GM18520 (cell line): ENCODE data around the gene ANKRD33B.
"Not testable (repeated sequence)": the region's sequence is repeated elsewhere in the genome, so short reads cannot be mapped to it uniquely, and the experiment has no call there.

ENCODE experiments used
- ATAC-seq: cut with Tn5 transposase; IDR thresholded peaks from one replicate; pipeline ENCODE4 v1.9.1; 2021; ENCODE audit not compliant: unreplicated experiment

ANKRD33B gene

GRCh38 chr5:10563945-10564837 is at the start of gene ANKRD33B:
ANKRD33B (plus strand) TSS chr5:10564070; CDS start chr5:10564468, 398 bp downstream.
- ATAC-seq, result peak; percentile 36

GRCh38 chr5:10514572-10514971 is 49.3 kb upstream of the ANKRD33B start:
- not testable (repeated sequence) for ATAC-seq

GRCh38 chr5:10515492-10515891 is 48.4 kb upstream of the ANKRD33B start:
- ATAC-seq, result no peak

GRCh38 chr5:10518347-10518746 is 45.5 kb upstream of the ANKRD33B start:
- ATAC-seq, result no peak

- ATAC-seq, result no peak
Observed at GRCh38 chr5:10519729-10520128, 44.1 kb upstream of the ANKRD33B start.

GRCh38 chr5:10520706-10521105 is 43.2 kb upstream of the ANKRD33B start:
- no peak for ATAC-seq

GRCh38 chr5:10521466-10522223 is 42.2 kb upstream of the ANKRD33B start:
- ATAC-seq, result no peak

GRCh38 chr5:10522224-10522611 is 41.7 kb upstream of the ANKRD33B start:
- ATAC-seq, result no peak

- no peak for ATAC-seq
Observed at GRCh38 chr5:10524376-10525123, 39.3 kb upstream of the ANKRD33B start.

- no peak for ATAC-seq
Observed at GRCh38 chr5:10525124-10525495, 38.8 kb upstream of the ANKRD33B start.

- no peak for ATAC-seq
Observed at GRCh38 chr5:10527281-10527950, 36.5 kb upstream of the ANKRD33B start.

DNA sequence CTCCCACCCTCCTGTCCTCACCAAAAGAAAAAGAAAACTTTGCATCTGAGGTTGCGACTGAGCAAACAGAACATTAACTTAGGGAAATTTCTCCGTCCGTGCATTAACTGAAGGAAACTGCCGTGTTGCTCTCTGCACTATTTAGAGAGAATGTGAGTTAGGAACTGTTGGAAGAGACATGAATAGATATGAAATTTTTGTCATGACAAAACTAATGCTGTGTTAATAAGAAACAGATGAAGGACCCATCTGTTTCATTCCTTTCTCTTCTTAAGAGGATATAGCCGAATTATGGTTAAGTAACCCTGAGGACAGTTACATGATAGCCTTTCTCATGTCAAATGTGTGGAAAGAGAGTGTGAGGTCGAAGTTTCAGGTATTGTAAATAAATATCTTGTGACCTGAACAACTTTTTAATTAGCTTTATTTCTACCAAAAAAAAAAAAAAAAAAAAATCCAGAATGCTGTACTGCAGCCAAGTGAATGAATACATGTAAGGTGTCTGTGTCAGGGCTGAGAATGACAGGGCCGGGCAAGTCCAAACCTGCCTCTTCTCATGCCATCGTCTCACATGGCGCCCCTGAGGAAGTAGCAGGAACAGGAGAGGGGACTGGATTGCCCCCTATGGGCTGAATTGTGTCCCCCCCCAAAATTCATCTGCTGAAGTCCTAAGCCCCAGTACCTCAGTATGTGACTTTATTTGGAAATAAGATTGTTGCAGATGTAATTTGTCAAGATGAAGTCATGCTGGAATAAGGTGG is 35.6 kb upstream of the ANKRD33B start:
- ATAC-seq, result no peak

- no peak for ATAC-seq
Observed at GRCh38 chr5:10528827-10529226, 35.0 kb upstream of the ANKRD33B start.

DNA sequence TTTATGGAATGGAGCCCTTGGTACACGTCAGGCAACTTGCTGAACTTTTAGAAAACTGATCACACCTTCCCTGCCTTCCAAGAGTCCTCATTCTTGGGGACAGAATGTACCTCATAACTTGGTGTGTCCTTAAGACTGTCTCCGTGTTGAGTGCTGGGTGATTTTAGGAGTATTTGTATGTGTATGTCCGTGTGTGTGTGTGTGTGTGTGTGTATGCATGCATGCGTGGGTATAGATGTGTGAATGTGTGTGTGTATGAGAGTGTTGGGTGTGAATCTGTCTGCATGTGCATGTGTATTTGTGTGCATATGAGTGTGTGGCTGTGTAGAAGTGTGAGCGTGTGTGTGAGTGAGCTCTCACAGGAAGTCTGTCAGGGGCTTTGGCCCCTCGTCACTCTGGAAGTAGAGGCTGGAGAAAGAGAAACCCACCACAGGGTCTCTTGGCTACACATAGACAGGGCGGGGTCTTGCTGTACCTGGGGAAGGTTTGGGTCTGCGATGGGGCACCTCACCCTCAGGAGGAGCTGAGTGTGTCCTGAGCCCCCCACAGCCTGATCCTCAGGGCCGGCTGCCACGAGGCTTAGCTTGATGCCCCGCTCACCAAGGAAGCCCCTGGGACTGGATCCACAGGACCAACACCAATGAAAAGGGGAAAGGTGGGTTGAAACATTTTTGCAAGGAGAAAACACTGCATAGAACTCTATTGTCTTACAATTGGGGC is 33.1 kb upstream of the ANKRD33B start:
- no peak for ATAC-seq

- ATAC-seq, result no peak
Observed at GRCh38 chr5:10532421-10532820, 31.4 kb upstream of the ANKRD33B start.

DNA sequence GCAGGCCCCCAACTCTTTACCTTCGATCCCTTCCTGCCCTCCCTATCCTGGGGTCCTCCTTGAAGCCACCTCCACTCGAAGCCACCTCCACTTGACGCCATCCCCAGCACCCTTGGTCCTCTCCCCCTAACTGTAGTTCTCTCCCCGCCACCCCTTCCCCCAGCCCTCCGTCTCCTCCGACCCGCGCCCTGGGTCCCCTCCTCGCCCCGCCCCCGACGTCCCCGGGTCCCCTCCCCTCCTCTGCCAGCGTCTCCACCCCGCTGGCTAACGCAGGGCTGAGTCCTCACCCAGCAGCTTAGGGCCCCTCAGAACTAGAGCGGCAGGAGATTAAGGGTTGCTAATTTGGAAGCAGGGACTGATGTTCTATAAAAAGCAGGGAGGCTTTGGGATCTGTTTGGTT is 30.6 kb upstream of the ANKRD33B start:
- no peak for ATAC-seq

DNA sequence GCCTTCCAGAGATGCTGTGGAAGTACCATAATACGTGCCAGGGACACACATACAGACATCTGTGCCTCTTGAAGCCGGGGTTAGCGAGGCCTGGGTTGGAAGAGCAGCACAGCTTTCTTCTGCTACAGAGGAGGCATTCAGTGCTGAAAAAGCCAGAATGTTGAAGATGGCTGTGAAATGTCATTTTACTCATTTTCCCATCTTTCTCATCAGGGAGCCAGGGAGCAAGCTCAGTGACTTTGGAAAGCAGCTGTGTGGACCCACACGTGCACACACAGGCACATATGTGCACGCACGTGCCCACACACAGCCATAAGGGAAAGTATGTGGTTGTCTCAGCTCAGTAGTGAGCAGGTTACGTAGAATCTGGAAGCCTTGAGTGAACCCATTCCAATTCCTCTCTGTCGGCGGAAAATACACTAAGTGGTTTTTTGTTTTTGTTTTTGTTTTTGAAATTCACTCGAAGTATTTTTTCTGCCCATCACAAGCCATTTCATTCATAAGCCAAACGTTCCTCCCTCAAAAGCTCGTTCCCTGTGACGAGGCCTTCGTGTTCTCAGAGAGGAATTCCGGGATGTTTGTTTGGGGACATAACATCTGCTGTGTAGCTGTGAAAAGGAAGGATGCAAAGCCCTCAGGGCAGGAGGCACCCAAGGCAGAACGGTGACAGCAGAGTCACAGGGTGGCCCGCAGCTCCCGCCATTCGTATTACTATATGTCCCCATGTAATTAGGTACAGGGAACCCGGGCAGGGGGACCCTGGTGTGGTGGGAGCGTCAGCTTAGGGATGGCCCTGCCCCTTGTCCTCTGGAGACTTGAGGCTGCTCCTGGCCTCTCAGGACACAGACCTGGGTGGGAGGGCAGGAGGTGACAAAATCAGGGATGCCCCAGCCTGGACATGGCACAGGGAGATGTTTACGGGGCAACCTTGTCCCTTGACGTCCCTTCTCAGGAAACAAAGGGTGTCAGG is 29.0 kb upstream of the ANKRD33B start:
- no peak for ATAC-seq

GRCh38 chr5:10536511-10536910 is 27.4 kb upstream of the ANKRD33B start:
- no peak for ATAC-seq
